ENCODE data around the gene PTH1R. TPM values are rescaled to one million over a fixed set of nuclear protein-coding genes. Genes with fewer than 3 reads are reported as not detected.

Gene PTH1R
- total RNA-seq, 2 donors from 2014 or later: 0.69 to 0.86 TPM

DNA sequence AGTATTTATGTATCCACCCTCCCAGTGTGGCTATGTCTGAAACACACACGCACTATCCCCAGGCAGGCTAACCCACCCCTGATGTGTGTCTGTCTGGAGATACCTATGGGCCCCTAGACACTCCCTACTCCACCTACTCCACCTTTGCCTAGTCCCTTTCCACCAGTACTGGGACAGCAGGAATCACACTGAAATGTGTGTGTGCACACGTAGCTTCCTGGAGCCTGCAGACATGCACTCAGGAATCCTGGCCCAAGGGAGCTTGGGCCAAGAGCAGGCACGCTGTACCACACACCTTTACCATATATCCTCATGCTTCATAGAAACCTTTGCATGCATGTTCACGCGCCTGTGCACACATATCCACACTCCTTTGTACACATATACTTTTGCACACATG lies 6.9 kb upstream of the PTH1R start:
- intact Hi-C loops (cut with DNase I): no loop called here
- Histone ChIP-seq H3K27me3 (no peaks in the 10 kb centered on the region), H3K9ac (ENCODE audit: low read depth in 2 of 2, low read length in 2 of 2) (no peak overlapping the region), H3K27ac (no peak overlapping the region), H3K9me3 (no peaks in the 10 kb centered on the region), H3K4me1 (no peaks in the 10 kb centered on the region), H3K36me3 (no peaks in the 10 kb centered on the region), H3K4me3 (no peak overlapping the region)
- DNase-seq: no peak
- TF ChIP-seq, protein P1, sequence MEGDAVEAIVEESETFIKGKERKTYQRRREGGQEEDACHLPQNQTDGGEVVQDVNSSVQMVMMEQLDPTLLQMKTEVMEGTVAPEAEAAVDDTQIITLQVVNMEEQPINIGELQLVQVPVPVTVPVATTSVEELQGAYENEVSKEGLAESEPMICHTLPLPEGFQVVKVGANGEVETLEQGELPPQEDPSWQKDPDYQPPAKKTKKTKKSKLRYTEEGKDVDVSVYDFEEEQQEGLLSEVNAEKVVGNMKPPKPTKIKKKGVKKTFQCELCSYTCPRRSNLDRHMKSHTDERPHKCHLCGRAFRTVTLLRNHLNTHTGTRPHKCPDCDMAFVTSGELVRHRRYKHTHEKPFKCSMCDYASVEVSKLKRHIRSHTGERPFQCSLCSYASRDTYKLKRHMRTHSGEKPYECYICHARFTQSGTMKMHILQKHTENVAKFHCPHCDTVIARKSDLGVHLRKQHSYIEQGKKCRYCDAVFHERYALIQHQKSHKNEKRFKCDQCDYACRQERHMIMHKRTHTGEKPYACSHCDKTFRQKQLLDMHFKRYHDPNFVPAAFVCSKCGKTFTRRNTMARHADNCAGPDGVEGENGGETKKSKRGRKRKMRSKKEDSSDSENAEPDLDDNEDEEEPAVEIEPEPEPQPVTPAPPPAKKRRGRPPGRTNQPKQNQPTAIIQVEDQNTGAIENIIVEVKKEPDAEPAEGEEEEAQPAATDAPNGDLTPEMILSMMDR (IDR thresholded peaks at IDR 0.05): no peak

DNA sequence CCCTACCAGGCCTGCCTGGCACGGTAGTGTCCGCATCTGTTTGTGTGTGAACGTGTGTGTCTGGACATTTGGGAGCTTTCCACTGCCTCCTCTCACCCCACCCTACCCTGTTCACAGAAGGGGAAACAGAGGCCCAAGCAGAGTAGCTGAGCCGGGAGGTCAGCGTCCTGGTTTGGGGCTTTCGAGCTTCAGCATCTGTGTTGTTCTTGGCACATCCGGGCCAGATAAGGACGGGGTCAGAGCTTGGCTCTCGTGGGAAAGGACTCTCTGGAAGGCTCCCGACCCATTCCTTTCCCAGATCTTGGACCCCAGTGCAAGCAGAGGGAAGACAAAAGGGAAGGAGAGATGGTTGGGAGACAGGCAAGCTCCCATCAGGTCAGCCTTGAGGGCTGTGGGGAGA lies 6.3 kb upstream of the PTH1R start:
- intact Hi-C loops (cut with DNase I): no loop called here
- Histone ChIP-seq H3K36me3 (no peaks in the 10 kb centered on the region), H3K4me3 (no peak overlapping the region), H3K9ac (ENCODE audit: low read depth in 2 of 2, low read length in 2 of 2) (no peak overlapping the region), H3K9me3 (no peaks in the 10 kb centered on the region), H3K4me1 (no peaks in the 10 kb centered on the region), H3K27ac (no peak overlapping the region), H3K27me3 (no peaks in the 10 kb centered on the region)
- TF ChIP-seq, protein P1 (IDR thresholded peaks at IDR 0.05): no peak
- DNase-seq: no peak

DNA sequence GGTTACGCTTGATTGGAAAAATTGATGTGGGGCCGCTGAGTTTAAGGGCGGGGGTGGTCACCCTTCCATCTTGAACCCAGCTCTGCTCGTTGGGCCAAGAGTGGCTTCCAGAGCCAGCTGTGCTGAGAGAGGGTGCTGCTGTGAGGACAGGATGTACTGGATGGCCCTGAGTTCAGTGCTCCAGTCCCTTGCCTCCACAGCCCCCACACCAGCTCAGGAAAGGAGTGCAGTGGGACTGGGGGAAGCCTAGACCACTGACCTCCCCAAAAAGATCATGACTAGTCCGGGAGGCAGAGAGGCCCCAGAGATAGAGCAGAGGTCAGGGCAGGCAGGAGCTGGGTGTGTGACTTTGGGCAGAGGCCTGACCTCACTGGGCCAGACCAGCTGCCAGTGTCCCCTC lies 4.0 kb upstream of the PTH1R start:
- Histone ChIP-seq H3K4me3 (no peak overlapping the region), H3K27me3 (no peaks in the 10 kb centered on the region), H3K9me3 (no peaks in the 10 kb centered on the region), H3K9ac (ENCODE audit: low read depth in 2 of 2, low read length in 2 of 2) (no peak overlapping the region), H3K4me1 (no peaks in the 10 kb centered on the region), H3K36me3 (no peaks in the 10 kb centered on the region), H3K27ac (no peak overlapping the region)
- no peak for DNase-seq
- TF ChIP-seq, protein P1 (IDR thresholded peaks at IDR 0.05): no peak
- intact Hi-C loops (cut with DNase I): no loop called here

DNA sequence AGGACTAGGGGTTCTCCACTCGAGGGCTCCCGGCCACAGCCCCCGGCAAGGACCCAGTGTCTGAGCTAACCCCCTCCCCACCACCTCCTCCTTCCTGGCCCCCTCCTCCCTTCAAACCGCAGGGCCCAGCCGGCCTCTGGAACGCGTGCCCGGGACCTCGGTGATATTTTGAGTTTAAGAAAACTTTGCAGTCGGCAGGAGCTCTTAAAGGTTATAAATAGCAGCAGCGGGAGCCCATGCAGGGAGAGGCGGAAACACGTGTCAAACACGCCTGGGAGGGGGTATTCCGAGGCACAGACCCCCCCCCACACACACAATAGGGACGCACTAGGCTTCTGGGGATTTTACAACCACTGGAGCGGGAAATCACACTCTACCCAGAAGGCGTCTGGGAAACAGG lies 3.1 kb upstream of the PTH1R start:
- no peak overlapping the region for H3K4me3 ChIP-seq
- no peaks in the 10 kb centered on the region for H3K27me3 ChIP-seq
- no peak overlapping the region for H3K27ac ChIP-seq
- H3K9ac ChIP-seq (ENCODE audit: low read depth in 2 of 2, low read length in 2 of 2): peak overlapping the region in 1 of 2 donors; percentile 24
- no peaks in the 10 kb centered on the region for H3K4me1 ChIP-seq
- no peaks in the 10 kb centered on the region for H3K36me3 ChIP-seq
- TF ChIP-seq, protein P1 (IDR thresholded peaks at IDR 0.05): no peak
- no peaks in the 10 kb centered on the region for H3K9me3 ChIP-seq
- DNase-seq: no peak
- intact Hi-C loops (cut with DNase I): no loop called here

DNA sequence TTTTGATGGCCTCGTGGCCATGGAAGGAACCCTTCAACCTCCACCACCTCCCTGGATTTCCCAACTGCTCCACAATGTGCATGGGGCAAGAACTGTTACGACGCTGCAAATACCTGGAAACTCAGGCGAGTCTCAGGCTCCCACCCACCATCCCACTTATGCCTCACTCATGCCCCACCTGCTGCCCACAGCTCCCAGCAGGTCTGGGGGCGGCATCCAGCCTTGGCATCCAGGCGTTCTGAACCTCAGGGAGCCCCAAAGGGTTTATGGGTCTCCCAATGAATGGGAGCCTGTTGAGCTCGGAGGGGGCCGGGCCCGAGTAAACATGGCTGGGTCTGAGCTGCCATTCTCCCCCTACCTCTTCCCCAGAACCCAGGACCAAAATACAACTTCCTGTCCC lies 2.0 kb upstream of the PTH1R start:
- no peak for DNase-seq
- intact Hi-C loops (cut with DNase I): no loop called here
- H3K9me3 ChIP-seq: no peaks in the 10 kb centered on the region
- H3K4me1 ChIP-seq: no peaks in the 10 kb centered on the region
- peaks cover under 1% of the 10 kb centered on the region for H3K27me3 ChIP-seq
- no peak overlapping the region for H3K4me3 ChIP-seq
- H3K27ac ChIP-seq: no peak overlapping the region
- no peak overlapping the region for H3K9ac ChIP-seq (ENCODE audit: low read depth in 2 of 2, low read length in 2 of 2)
- no peaks in the 10 kb centered on the region for H3K36me3 ChIP-seq
- TF ChIP-seq, protein P1 (IDR thresholded peaks at IDR 0.05): no peak

Measured in colonic mucosa (tissue), 4 donors.